Measurements from ENCODE around the gene CBL. TPM values are rescaled to one million over a fixed set of nuclear protein-coding genes. Genes with fewer than 3 reads are reported as not detected.

The CBL gene
- total RNA-seq, 1 experiment from 2014 or later, result 35.5 TPM

DNA sequence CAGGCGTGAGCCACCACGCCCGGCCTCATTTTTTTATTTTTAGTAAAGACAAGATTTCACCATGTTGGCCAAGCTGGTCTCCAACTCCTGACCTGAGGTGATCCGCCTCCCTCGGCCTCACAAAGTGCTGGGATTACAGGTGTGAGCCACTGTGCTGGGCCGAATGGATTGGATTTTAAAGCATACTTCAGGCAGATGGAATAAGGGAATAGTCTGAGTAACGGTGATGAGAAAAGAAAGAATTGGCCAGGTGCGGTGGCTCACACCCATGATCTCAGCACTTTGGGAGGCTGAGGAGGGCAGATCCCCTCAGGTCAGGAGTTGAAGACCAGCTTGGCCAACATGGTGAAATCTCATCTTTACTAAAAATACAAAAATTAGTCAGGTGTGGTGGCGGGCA, 2.1 kb upstream of the CBL start:
- H3K9me3 Mint-ChIP-seq (ENCODE audit: unreplicated experiment), result no peaks in the 10 kb centered on the region
- ChIA-PET CTCF (interaction anchor here (0.6 to 4.6 kb wide), 7 partner anchors 50 to 170 kb away, joined by 3 to 25 read pairs (median 5); no protein-coding TSS in a partner anchor), POLR2A (interaction anchor here (0.6 to 0.9 kb wide), 3 partner anchors 117 to 144 kb away, joined by 4 read pairs; partner anchors contain the start of gene HMBS)
- peaks cover 6% of the 10 kb centered on the region for H3K36me3 Mint-ChIP-seq (ENCODE audit: insufficient read depth, unreplicated experiment)
- DNase-seq (ENCODE audit: unreplicated experiment), result no peak
- intact Hi-C loops (cut with micrococcal nuclease), result no loop called here
- no peak overlapping the region for H3K27ac Mint-ChIP-seq (ENCODE audit: low read depth, unreplicated experiment)
- TF ChIP-seq, protein P1, sequence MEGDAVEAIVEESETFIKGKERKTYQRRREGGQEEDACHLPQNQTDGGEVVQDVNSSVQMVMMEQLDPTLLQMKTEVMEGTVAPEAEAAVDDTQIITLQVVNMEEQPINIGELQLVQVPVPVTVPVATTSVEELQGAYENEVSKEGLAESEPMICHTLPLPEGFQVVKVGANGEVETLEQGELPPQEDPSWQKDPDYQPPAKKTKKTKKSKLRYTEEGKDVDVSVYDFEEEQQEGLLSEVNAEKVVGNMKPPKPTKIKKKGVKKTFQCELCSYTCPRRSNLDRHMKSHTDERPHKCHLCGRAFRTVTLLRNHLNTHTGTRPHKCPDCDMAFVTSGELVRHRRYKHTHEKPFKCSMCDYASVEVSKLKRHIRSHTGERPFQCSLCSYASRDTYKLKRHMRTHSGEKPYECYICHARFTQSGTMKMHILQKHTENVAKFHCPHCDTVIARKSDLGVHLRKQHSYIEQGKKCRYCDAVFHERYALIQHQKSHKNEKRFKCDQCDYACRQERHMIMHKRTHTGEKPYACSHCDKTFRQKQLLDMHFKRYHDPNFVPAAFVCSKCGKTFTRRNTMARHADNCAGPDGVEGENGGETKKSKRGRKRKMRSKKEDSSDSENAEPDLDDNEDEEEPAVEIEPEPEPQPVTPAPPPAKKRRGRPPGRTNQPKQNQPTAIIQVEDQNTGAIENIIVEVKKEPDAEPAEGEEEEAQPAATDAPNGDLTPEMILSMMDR (IDR thresholded peaks at IDR 0.05; ENCODE audit: unreplicated experiment), result no peak
- H3K4me3 Mint-ChIP-seq (ENCODE audit: unreplicated experiment), result no peak overlapping the region
- H3K4me1 Mint-ChIP-seq (ENCODE audit: insufficient read depth, unreplicated experiment), result no peaks in the 10 kb centered on the region
- BruUV-seq (replicated peaks), result no TSS peak
- no peaks in the 10 kb centered on the region for H3K27me3 Mint-ChIP-seq (ENCODE audit: insufficient read depth, unreplicated experiment)

DNA sequence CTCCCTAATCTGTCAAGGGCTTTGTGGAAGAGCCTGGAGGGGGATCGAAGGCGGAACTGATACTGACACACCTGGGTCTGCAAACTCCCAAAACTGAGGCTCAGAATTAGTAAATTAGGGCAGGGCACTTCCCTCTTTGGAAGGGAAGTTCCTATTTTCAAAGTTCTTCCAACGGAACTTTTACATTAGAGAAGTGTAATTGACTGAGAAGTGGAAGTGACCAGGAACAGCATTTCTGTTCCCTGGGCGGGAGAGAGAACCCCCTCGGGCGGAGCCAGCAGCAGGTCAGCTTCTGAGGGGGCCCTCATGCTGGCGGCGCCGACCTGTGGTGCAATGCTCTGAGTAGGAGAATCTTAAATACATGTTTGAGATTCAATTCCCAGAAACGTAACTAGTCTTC, 1.1 kb upstream of the CBL start:
- ChIA-PET CTCF (interaction anchor here (0.5 to 4.6 kb wide), 30 partner anchors 8 to 1876 kb away, joined by 3 to 25 read pairs (median 5); no protein-coding TSS in a partner anchor), POLR2A (interaction anchor here (0.6 to 2.7 kb wide), 8 partner anchors 8 to 279 kb away, joined by 3 to 12 read pairs (median 5); partner anchors contain the start of genes BCL9L and DPAGT1)
- TF ChIP-seq, protein P1 (IDR thresholded peaks at IDR 0.05; ENCODE audit: unreplicated experiment), result no peak
- H3K9me3 Mint-ChIP-seq (ENCODE audit: unreplicated experiment), result no peaks in the 10 kb centered on the region
- H3K4me1 Mint-ChIP-seq (ENCODE audit: insufficient read depth, unreplicated experiment), result peaks cover 6% of the 10 kb centered on the region
- H3K36me3 Mint-ChIP-seq (ENCODE audit: insufficient read depth, unreplicated experiment), result peaks cover 6% of the 10 kb centered on the region
- H3K27me3 Mint-ChIP-seq (ENCODE audit: insufficient read depth, unreplicated experiment), result no peaks in the 10 kb centered on the region
- intact Hi-C loops (cut with micrococcal nuclease), result loop anchor here (1.0 to 5.0 kb wide), 2 partner anchors 79 to 92 kb away; no protein-coding TSS in a partner anchor
- BruUV-seq (replicated peaks), result no TSS peak
- no peak for DNase-seq (ENCODE audit: unreplicated experiment)
- H3K27ac Mint-ChIP-seq (ENCODE audit: low read depth, unreplicated experiment), result no peak overlapping the region
- peak overlapping the region; percentile 92 for H3K4me3 Mint-ChIP-seq (ENCODE audit: unreplicated experiment)

DNA sequence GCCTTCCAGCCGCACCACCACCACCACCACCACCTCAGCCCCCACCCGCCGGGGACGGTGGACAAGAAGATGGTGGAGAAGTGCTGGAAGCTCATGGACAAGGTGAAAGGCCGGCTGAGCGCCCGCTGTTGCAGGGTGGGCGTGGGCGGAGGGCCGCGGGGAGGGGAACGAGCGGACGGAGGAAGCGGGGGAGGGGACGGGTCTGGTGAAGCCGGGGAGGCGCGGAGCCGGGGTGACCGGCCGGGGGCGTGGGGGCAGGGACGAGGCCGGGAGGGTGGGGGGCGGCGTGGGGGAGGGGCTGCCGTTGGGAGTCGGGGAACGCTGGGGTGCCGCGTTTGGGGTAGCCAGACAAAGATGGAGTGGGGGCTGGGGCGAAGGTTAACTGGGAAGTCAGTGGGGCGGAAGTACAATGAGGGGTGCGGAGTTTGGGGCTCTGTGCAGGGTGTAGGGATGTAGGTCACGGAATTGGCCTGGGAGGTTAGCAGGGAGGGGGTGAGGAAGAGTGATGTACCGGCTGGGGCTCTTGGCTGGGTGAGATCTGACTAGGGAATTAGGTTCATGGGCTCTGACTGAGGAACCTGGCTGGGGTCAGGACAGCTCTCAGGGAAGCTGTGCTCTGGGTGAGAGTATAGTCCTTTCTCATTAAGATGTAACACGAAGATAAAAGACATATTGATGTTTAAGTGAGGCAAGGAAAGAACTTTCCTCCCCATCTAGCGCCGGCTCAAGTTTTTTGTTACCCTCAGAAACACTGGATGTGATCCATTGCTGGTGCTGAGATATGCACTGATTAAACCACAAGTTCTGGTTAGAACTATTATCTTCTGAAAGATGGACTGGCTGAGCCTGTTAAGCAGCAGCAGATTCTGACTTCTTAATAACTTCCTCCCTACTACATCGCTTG, 624 bp downstream of the CBL start:
- ChIA-PET CTCF (interaction anchor here (0.5 to 4.6 kb wide), 31 partner anchors 8 to 327 kb away, joined by 3 to 25 read pairs (median 4); partner anchors contain the start of gene C2CD2L), POLR2A (interaction anchor here (0.6 to 2.7 kb wide), 22 partner anchors 8 to 1141 kb away, joined by 3 to 12 read pairs (median 4); partner anchors contain the start of genes DPAGT1, HINFP and HMBS)
- Mint-ChIP-seq H3K27me3 (ENCODE audit: insufficient read depth, unreplicated experiment) (no peaks in the 10 kb centered on the region), H3K36me3 (ENCODE audit: insufficient read depth, unreplicated experiment) (peaks cover 6% of the 10 kb centered on the region), H3K4me1 (ENCODE audit: insufficient read depth, unreplicated experiment) (peaks cover 6% of the 10 kb centered on the region), H3K4me3 (ENCODE audit: unreplicated experiment) (peak overlapping the region; percentile 92), H3K27ac (ENCODE audit: low read depth, unreplicated experiment) (peak overlapping the region; percentile 68), H3K9me3 (ENCODE audit: unreplicated experiment) (no peaks in the 10 kb centered on the region)
- intact Hi-C loops (cut with micrococcal nuclease), result loop anchor here (1.0 to 5.0 kb wide), 3 partner anchors 12 to 168 kb away; no protein-coding TSS in a partner anchor
- TF ChIP-seq, protein P1 (IDR thresholded peaks at IDR 0.05; ENCODE audit: unreplicated experiment), result no peak
- DNase-seq (ENCODE audit: unreplicated experiment), result peak; percentile 25
- no TSS peak for BruUV-seq (replicated peaks)

All from MCF 10A (cell line).